ENCODE measurements around the gene NEUROD4. TPM values are rescaled to one million over a fixed set of nuclear protein-coding genes. Genes with fewer than 3 reads are reported as not detected.

The NEUROD4 gene
- total and polyA plus RNA-seq, 10 of the 15 experiments (the other 5 are each of a cell fraction or from before 2014, with no cell fraction given) = 0.06 TPM; not detected in 9

Other genes starting within 250 kb of the NEUROD4 start
- gene MUCL1, start 165.5 kb upstream of the NEUROD4 start, total RNA-seq (2014; rRNA removed) = not detected in 2 replicates
- not detected in 2 replicates for gene MUCL1, start 165.5 kb upstream of the NEUROD4 start, total RNA-seq (2014; rRNA removed; fragmentation: Illumina TruSeq; extraction: Trizol)
- gene MUCL1, start 165.5 kb upstream of the NEUROD4 start, total RNA-seq (2021) = not detected in 2 replicates
- gene MUCL1, start 165.5 kb upstream of the NEUROD4 start, polyA plus RNA-seq (2011; rRNA removed) = 0.68 TPM in 1 of 2 replicates, not detected in the other
- not detected in 2 replicates for gene MUCL1, start 165.5 kb upstream of the NEUROD4 start, polyA plus RNA-seq (2014; fragmentation: Illumina TruSeq; extraction: Trizol)
- gene MUCL1, start 165.5 kb upstream of the NEUROD4 start, polyA plus RNA-seq (2014; fragmentation: Nextera tagmentation; extraction: Ambion mirVana) = not detected
- not detected in 2 replicates for gene MUCL1, start 165.5 kb upstream of the NEUROD4 start, polyA plus RNA-seq (2014; rRNA removed)
- not detected for gene MUCL1, start 165.5 kb upstream of the NEUROD4 start, polyA plus RNA-seq (2016; fragmentation: Nextera tagmentation; extraction: Ambion mirVana)
- gene TESPA1, start 35.2 kb upstream of the NEUROD4 start, total RNA-seq (2014; rRNA removed) = 23.4 and 23.7 TPM in 2 replicates
- 32.6 and 35.3 TPM in 2 replicates for gene TESPA1, start 35.2 kb upstream of the NEUROD4 start, total RNA-seq (2014; rRNA removed; fragmentation: Illumina TruSeq; extraction: Trizol)
- gene TESPA1, start 35.2 kb upstream of the NEUROD4 start, total RNA-seq (2021) = 34.4 and 37.5 TPM in 2 replicates
- 19.6 and 37.5 TPM in 2 replicates for gene TESPA1, start 35.2 kb upstream of the NEUROD4 start, polyA plus RNA-seq (2011; rRNA removed)
- gene TESPA1, start 35.2 kb upstream of the NEUROD4 start, polyA plus RNA-seq (2014; fragmentation: Illumina TruSeq; extraction: Trizol) = 56.2 and 61.2 TPM in 2 replicates
- gene TESPA1, start 35.2 kb upstream of the NEUROD4 start, polyA plus RNA-seq (2014; fragmentation: Nextera tagmentation; extraction: Ambion mirVana) = 10 to 100 TPM; 13.8 to 16.1 TPM
- 23.6 and 26.1 TPM in 2 replicates for gene TESPA1, start 35.2 kb upstream of the NEUROD4 start, polyA plus RNA-seq (2014; rRNA removed)
- 10 to 100 TPM; 19.8 to 24.2 TPM for gene TESPA1, start 35.2 kb upstream of the NEUROD4 start, polyA plus RNA-seq (2016; fragmentation: Nextera tagmentation; extraction: Ambion mirVana)
- not detected in 2 replicates for gene OR9K2, start 106.4 kb downstream of the NEUROD4 start, total RNA-seq (2014; rRNA removed)
- gene OR9K2, start 106.4 kb downstream of the NEUROD4 start, total RNA-seq (2014; rRNA removed; fragmentation: Illumina TruSeq; extraction: Trizol) = not detected in 2 replicates
- gene OR9K2, start 106.4 kb downstream of the NEUROD4 start, total RNA-seq (2021) = not detected in 2 replicates
- gene OR9K2, start 106.4 kb downstream of the NEUROD4 start, polyA plus RNA-seq (2011; rRNA removed) = not detected in 2 replicates
- gene OR9K2, start 106.4 kb downstream of the NEUROD4 start, polyA plus RNA-seq (2014; fragmentation: Illumina TruSeq; extraction: Trizol) = not detected in 2 replicates
- gene OR9K2, start 106.4 kb downstream of the NEUROD4 start, polyA plus RNA-seq (2014; fragmentation: Nextera tagmentation; extraction: Ambion mirVana) = not detected
- not detected in 2 replicates for gene OR9K2, start 106.4 kb downstream of the NEUROD4 start, polyA plus RNA-seq (2014; rRNA removed)
- gene OR9K2, start 106.4 kb downstream of the NEUROD4 start, polyA plus RNA-seq (2016; fragmentation: Nextera tagmentation; extraction: Ambion mirVana) = not detected
- not detected in 2 replicates for gene OR10A7, start 201.1 kb downstream of the NEUROD4 start, total RNA-seq (2014; rRNA removed)
- not detected in 2 replicates for gene OR10A7, start 201.1 kb downstream of the NEUROD4 start, total RNA-seq (2014; rRNA removed; fragmentation: Illumina TruSeq; extraction: Trizol)
- not detected in 2 replicates for gene OR10A7, start 201.1 kb downstream of the NEUROD4 start, total RNA-seq (2021)
- gene OR10A7, start 201.1 kb downstream of the NEUROD4 start, polyA plus RNA-seq (2011; rRNA removed) = not detected in 2 replicates
- not detected in 2 replicates for gene OR10A7, start 201.1 kb downstream of the NEUROD4 start, polyA plus RNA-seq (2014; fragmentation: Illumina TruSeq; extraction: Trizol)
- gene OR10A7, start 201.1 kb downstream of the NEUROD4 start, polyA plus RNA-seq (2014; fragmentation: Nextera tagmentation; extraction: Ambion mirVana) = not detected
- gene OR10A7, start 201.1 kb downstream of the NEUROD4 start, polyA plus RNA-seq (2014; rRNA removed) = not detected in 2 replicates
- gene OR10A7, start 201.1 kb downstream of the NEUROD4 start, polyA plus RNA-seq (2016; fragmentation: Nextera tagmentation; extraction: Ambion mirVana) = not detected
- gene OR6C74, start 224.6 kb downstream of the NEUROD4 start, total RNA-seq (2014; rRNA removed) = not detected in 2 replicates
- not detected in 2 replicates for gene OR6C74, start 224.6 kb downstream of the NEUROD4 start, total RNA-seq (2014; rRNA removed; fragmentation: Illumina TruSeq; extraction: Trizol)
- gene OR6C74, start 224.6 kb downstream of the NEUROD4 start, total RNA-seq (2021) = not detected in 2 replicates
- not detected in 2 replicates for gene OR6C74, start 224.6 kb downstream of the NEUROD4 start, polyA plus RNA-seq (2011; rRNA removed)
- gene OR6C74, start 224.6 kb downstream of the NEUROD4 start, polyA plus RNA-seq (2014; fragmentation: Illumina TruSeq; extraction: Trizol) = not detected in 2 replicates
- gene OR6C74, start 224.6 kb downstream of the NEUROD4 start, polyA plus RNA-seq (2014; fragmentation: Nextera tagmentation; extraction: Ambion mirVana) = not detected
- not detected in 2 replicates for gene OR6C74, start 224.6 kb downstream of the NEUROD4 start, polyA plus RNA-seq (2014; rRNA removed)
- gene OR6C74, start 224.6 kb downstream of the NEUROD4 start, polyA plus RNA-seq (2016; fragmentation: Nextera tagmentation; extraction: Ambion mirVana) = not detected

Data from GM12878 (cell line).